Measurements from ENCODE around the gene PPBP.

PPBP gene

DNA sequence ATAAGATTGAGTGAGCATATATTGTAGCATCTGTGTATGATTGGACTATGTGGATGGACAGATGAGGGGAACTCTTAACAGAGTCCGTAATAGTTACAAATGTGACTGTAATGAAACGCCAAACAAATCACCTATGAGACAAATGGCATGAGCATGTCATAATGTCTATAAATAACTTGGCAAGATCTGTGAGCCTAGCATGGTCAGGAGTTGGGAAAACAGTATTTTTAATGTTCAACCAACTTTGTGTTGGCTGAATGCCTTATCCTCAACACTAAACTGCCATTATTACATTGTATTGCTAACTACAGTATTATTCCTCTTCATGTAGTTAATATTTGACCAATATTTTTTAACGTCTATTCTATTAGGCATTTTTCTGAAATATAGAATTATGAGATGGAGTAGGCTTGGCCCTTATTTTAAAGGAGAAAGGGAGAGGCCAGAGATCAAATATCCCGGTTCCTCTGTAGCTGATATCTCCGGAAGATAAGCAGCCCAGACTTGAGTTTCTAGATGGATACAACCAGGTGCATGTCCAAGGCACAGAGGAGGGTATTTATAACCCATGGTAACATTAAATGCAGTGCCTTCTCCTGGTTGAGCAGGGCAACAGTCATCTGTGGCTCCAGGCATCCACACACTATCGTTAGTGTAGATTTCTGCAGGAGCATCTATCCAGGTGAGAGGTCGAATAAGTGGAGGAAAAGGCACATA is 38.8 kb downstream of the PPBP start:
- no peak for TF ChIP-seq EZH2phosphoT487 (conservative IDR thresholded peaks at IDR 0.05; ENCODE audit: low read length)
- TF ChIP-seq, protein P1, sequence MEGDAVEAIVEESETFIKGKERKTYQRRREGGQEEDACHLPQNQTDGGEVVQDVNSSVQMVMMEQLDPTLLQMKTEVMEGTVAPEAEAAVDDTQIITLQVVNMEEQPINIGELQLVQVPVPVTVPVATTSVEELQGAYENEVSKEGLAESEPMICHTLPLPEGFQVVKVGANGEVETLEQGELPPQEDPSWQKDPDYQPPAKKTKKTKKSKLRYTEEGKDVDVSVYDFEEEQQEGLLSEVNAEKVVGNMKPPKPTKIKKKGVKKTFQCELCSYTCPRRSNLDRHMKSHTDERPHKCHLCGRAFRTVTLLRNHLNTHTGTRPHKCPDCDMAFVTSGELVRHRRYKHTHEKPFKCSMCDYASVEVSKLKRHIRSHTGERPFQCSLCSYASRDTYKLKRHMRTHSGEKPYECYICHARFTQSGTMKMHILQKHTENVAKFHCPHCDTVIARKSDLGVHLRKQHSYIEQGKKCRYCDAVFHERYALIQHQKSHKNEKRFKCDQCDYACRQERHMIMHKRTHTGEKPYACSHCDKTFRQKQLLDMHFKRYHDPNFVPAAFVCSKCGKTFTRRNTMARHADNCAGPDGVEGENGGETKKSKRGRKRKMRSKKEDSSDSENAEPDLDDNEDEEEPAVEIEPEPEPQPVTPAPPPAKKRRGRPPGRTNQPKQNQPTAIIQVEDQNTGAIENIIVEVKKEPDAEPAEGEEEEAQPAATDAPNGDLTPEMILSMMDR (IDR thresholded peaks at IDR 0.05; ENCODE audit: insufficient read depth, low read length, poor library complexity, severe bottlenecking), result no peak

DNA sequence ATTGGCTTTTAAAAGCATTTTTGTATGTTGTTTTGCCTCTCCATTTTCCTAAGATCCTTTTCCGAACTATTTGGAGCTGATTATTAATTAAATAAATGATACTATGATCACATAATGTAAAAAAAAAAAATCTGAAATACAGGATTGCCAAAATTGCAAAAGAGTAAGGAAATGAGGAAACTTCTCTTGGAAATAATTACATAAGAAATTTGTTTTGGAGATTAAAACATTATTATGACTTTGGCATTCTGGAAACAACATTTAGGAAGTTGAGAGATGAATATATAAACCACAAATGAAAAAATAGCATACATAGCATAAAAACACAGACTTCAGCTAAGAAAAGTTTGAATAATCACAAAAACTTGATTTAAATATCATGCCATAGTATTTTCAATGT is 39.7 kb downstream of the PPBP start:
- Histone ChIP-seq H3K27ac (ENCODE audit: low read depth, low read length) (no peak overlapping the region), H3F3A (ENCODE audit: insufficient read depth) (no peaks in the 10 kb centered on the region), H3K4me2 (ENCODE audit: low read depth, low read length, poor library complexity, severe bottlenecking) (no peak overlapping the region), H3K9ac (ENCODE audit: low read length) (no peak overlapping the region), H3K36me3 (ENCODE audit: low read length) (no peaks in the 10 kb centered on the region), H3K4me3 (ENCODE audit: insufficient read depth, low read length, poor library complexity, severe bottlenecking) (no peak overlapping the region), H2AFZ (ENCODE audit: low read depth, low read length, severe bottlenecking) (no peak overlapping the region), H3K79me2 (ENCODE audit: insufficient read depth, low read length) (no peaks in the 10 kb centered on the region), H3K27me3 (ENCODE audit: low read length) (no peaks in the 10 kb centered on the region), H3K9me3 (ENCODE audit: insufficient read depth, low read length) (no peaks in the 10 kb centered on the region), H4K20me1 (ENCODE audit: low read depth, low read length) (no peaks in the 10 kb centered on the region), H3K9me2 (replicated peaks; ENCODE audit: insufficient read depth, low read length) (no peaks in the 10 kb centered on the region)
- TF ChIP-seq, protein P1 (IDR thresholded peaks at IDR 0.05; ENCODE audit: insufficient read depth, low read length, poor library complexity, severe bottlenecking), result no peak
- no peak for TF ChIP-seq EZH2phosphoT487 (conservative IDR thresholded peaks at IDR 0.05; ENCODE audit: low read length)

More for the DNA sequence above, 38.8 kb downstream of the PPBP start:
- Histone ChIP-seq H3F3A (ENCODE audit: insufficient read depth) (no peaks in the 10 kb centered on the region), H4K20me1 (ENCODE audit: low read depth, low read length) (no peaks in the 10 kb centered on the region), H3K4me2 (ENCODE audit: low read depth, low read length, poor library complexity, severe bottlenecking) (no peak overlapping the region), H2AFZ (ENCODE audit: low read depth, low read length, severe bottlenecking) (no peak overlapping the region), H3K27ac (ENCODE audit: low read depth, low read length) (no peak overlapping the region), H3K36me3 (ENCODE audit: low read length) (no peaks in the 10 kb centered on the region), H3K9ac (ENCODE audit: low read length) (no peak overlapping the region), H3K4me3 (ENCODE audit: insufficient read depth, low read length, poor library complexity, severe bottlenecking) (no peak overlapping the region), H3K79me2 (ENCODE audit: insufficient read depth, low read length) (no peaks in the 10 kb centered on the region), H3K9me2 (replicated peaks; ENCODE audit: insufficient read depth, low read length) (no peaks in the 10 kb centered on the region), H3K27me3 (ENCODE audit: low read length) (no peaks in the 10 kb centered on the region), H3K9me3 (ENCODE audit: insufficient read depth, low read length) (no peaks in the 10 kb centered on the region)

DNA sequence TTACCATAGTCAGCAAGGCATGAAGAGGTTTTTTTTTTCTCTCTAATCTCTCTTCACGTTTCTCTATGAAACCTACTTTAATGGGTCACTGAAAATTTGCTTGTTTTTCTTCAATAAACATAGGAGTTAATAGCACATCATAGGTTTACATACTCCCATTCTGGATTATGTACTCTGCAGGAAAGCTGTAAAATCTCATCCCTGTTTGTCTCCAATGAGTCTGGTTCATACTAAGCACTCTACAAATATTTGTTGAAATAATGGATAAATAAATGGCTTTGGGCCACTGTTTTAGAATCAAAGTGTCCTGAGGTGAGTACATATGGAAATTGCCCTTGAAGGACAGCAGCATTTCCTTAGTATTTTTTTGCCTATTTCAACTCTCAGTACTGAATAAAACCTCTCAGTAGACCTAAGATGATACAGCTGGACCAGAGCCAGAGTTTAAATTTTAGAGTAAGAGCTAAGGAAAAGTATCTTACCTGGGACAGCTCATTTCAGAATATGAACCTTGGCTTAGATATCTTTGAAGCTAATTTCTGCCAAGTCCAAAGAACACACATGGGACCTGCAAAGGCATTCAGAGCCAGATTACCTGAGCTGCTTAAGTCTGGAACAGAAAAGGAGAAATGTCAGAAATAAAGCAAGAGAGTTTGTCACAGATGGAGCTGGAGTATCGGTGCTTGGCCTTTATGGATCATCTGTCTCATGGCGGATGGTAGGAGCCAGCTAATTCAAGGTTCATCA is 40.6 kb downstream of the PPBP start:
- Histone ChIP-seq H3F3A (ENCODE audit: insufficient read depth) (no peaks in the 10 kb centered on the region), H4K20me1 (ENCODE audit: low read depth, low read length) (no peaks in the 10 kb centered on the region), H3K27me3 (ENCODE audit: low read length) (no peaks in the 10 kb centered on the region), H3K36me3 (ENCODE audit: low read length) (no peaks in the 10 kb centered on the region), H3K9ac (ENCODE audit: low read length) (no peak overlapping the region), H3K79me2 (ENCODE audit: insufficient read depth, low read length) (no peaks in the 10 kb centered on the region), H3K27ac (ENCODE audit: low read depth, low read length) (no peak overlapping the region), H3K4me2 (ENCODE audit: low read depth, low read length, poor library complexity, severe bottlenecking) (no peak overlapping the region), H3K9me2 (replicated peaks; ENCODE audit: insufficient read depth, low read length) (no peaks in the 10 kb centered on the region), H3K4me3 (ENCODE audit: insufficient read depth, low read length, poor library complexity, severe bottlenecking) (no peak overlapping the region), H2AFZ (ENCODE audit: low read depth, low read length, severe bottlenecking) (no peak overlapping the region), H3K9me3 (ENCODE audit: insufficient read depth, low read length) (no peaks in the 10 kb centered on the region)
- TF ChIP-seq EZH2phosphoT487 (conservative IDR thresholded peaks at IDR 0.05; ENCODE audit: low read length), result no peak
- TF ChIP-seq, protein P1 (IDR thresholded peaks at IDR 0.05; ENCODE audit: insufficient read depth, low read length, poor library complexity, severe bottlenecking), result no peak
